Measurements from ENCODE around the gene MDM2. TPM values are rescaled to one million over a fixed set of nuclear protein-coding genes. Genes with fewer than 3 reads are reported as not detected.
"Not testable (repeated sequence)": the region's sequence is repeated elsewhere in the genome, so short reads cannot be mapped to it uniquely, and the experiment has no call there.

MDM2 gene
- total and polyA plus RNA-seq, 10 of the 15 experiments (the other 5 are each of a cell fraction or from before 2014, with no cell fraction given) = 48.2 to 174 (median 85.0) TPM

DNA sequence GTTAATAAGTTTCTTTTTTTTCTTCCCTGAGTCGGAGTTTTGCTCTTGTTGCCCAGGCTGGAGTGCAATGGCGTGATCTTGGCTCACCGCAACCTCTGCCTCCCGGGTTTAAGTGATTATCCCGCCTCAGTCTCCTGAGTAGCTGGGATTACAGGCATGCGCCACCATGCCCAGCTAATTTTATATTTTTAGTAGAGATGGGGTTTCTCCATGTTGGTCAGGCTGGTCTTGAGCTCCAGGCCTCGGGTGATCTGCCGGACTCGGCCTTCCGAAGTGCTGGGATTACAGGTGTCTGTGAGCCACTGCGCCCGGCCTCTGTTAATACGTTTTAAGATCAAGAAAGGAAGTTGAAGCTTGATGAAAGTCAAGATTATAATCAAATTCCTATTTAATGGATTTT, 11.5 kb downstream of the MDM2 start:
- H3K27ac ChIP-seq (ENCODE audit: control insufficient read depth, insufficient read depth); H3K4me2 ChIP-seq (ENCODE audit: control insufficient read depth, insufficient read depth); H3K9ac ChIP-seq (ENCODE audit: control insufficient read depth, insufficient read depth, low read length); H3K4me1 ChIP-seq (ENCODE audit: control insufficient read depth, insufficient read depth, low read length); H4K20me1 ChIP-seq (ENCODE audit: control insufficient read depth, insufficient read depth); H3K4me3 ChIP-seq; ATAC-seq; intact Hi-C loops (cut with micrococcal nuclease; ENCODE audit: unreplicated experiment); H3K27me3 ChIP-seq (replicated peaks in 1 of 2; ENCODE audit: control insufficient read depth in 2 of 2, insufficient read depth in 2 of 2, low read length in 1 of 2); in situ Hi-C loops (cut with MboI); DNase-seq (ENCODE audit: low read depth, low spot score); BruUV-seq (replicated peaks); H2AFZ ChIP-seq (ENCODE audit: control insufficient read depth, low read depth, low read length); FAIRE-seq; H3K9me3 ChIP-seq (replicated peaks; ENCODE audit: control insufficient read depth, insufficient read depth, low read length): not testable (repeated sequence)
- H3K79me2 ChIP-seq (ENCODE audit: control insufficient read depth, insufficient read depth, low read length) = peaks cover 49% of the 10 kb centered on the region
- 98% methylated on average over 13 of the region's 13 CpGs for WGBS (ENCODE audit: insufficient coverage, insufficient replicate concordance, low lambda C conversion rate, missing lambda C conversion rate)
- TF ChIP-seq POLR2AphosphoS5 (IDR thresholded peaks at IDR 0.05; ENCODE audit: low read length) = peak; percentile 74
- ChIA-PET POLR2A (interaction anchor here (0.7 kb wide), 1 partner anchor 17 kb away, joined by 6 read pairs; no protein-coding TSS in a partner anchor), SMC1A (ENCODE audit: uncharacterized antibody, unreplicated experiment) (interaction anchor here (0.6 to 3.4 kb wide), 6 partner anchors 9 to 499 kb away, joined by 3 to 12 read pairs (median 4); partner anchors contain the start of gene MDM2), CTCF (interaction anchor here (1.2 to 12.4 kb wide), 2 partner anchors 11 to 12 kb away, joined by 3 to 156 read pairs; no protein-coding TSS in a partner anchor), RAD21 (ENCODE audit: unreplicated experiment) (interaction anchor here (0.6 kb wide), 1 partner anchor 446 kb away, joined by 3 read pairs; no protein-coding TSS in a partner anchor)
- H3K36me3 ChIP-seq (ENCODE audit: control insufficient read depth in 2 of 2, insufficient read depth in 2 of 2, low read length in 1 of 2) = peaks cover 9 to 60% of the 10 kb centered on the region in 2 experiments

DNA sequence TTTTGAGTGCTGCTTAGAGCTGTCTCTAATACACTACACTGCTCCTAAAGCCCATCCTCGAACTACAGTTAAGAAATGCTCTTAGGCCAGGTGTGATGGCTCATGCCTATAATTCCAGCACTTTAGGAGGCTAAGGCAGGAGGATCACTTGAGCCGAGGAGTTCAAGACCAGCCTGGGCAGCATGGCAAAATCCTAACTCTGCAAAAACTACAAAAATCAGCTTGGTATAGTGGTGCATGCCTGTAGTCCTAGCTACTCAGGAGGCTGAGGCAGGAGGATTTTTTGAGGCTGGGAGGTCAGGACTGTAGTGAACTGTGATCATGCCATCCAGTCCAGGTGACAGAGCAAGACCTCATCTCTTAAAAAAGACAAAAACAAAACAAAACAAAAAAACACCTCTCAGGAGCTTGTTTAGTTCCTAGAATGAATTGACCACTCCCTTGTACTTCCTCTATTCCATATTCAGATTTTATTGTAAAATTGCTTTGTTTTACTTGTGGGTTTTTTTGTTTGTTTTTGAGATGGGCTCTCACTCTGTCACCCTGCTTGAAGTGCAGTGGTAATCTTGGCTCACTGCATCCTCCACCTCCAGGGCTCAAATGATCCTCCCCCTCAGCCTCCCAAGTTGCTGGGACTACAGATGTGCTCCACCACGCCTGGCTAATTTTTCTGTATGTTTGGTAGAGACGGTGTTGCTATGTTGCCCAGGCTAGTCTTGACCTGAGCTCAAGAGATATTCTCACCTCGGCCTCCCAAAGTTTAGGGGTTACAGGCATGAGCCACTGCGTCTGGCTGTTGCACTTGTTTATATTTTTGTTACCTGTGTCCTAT, 13.6 kb downstream of the MDM2 start:
- H3K27ac ChIP-seq (ENCODE audit: control insufficient read depth, insufficient read depth) = no peak overlapping the region
- H4K20me1 ChIP-seq (ENCODE audit: control insufficient read depth, insufficient read depth) = no peaks in the 10 kb centered on the region
- H3K4me2 ChIP-seq (ENCODE audit: control insufficient read depth, insufficient read depth) = no peak overlapping the region
- in situ Hi-C loops (cut with MboI) = no loop called here
- H3K4me1 ChIP-seq (ENCODE audit: control insufficient read depth, insufficient read depth, low read length) = no peaks in the 10 kb centered on the region
- no peak overlapping the region for H2AFZ ChIP-seq (ENCODE audit: control insufficient read depth, low read depth, low read length)
- ChIA-PET SMC1A (ENCODE audit: uncharacterized antibody, unreplicated experiment) (interaction anchor here (0.6 to 3.4 kb wide), 3 partner anchors 8 to 13 kb away, joined by 3 to 12 read pairs (median 10); no protein-coding TSS in a partner anchor), CTCF (interaction anchor here (0.6 to 12.4 kb wide), 3 partner anchors 9 to 157 kb away, joined by 5 to 156 read pairs (median 5); no protein-coding TSS in a partner anchor), POLR2A (interaction anchor here (1.5 to 2.3 kb wide), 3 partner anchors 8 to 14 kb away, joined by 4 to 8 read pairs (median 5); partner anchors contain the start of gene MDM2), RAD21 (ENCODE audit: unreplicated experiment) (interaction anchor here (1.3 kb wide), 2 partner anchors 9 to 13 kb away, joined by 3 to 5 read pairs; partner anchors contain the start of gene MDM2)
- DNase-seq (ENCODE audit: low read depth, low spot score) (no peak), FAIRE-seq (no peak), ATAC-seq (peak; percentile 58)
- H3K27me3 ChIP-seq (replicated peaks in 1 of 2; ENCODE audit: control insufficient read depth in 2 of 2, insufficient read depth in 2 of 2, low read length in 1 of 2) = no peaks in the 10 kb centered on the region
- H3K79me2 ChIP-seq (ENCODE audit: control insufficient read depth, insufficient read depth, low read length) = peaks cover 29% of the 10 kb centered on the region
- BruUV-seq (replicated peaks) = no TSS peak
- no peak for TF ChIP-seq IRF4 (IDR thresholded peaks at IDR 0.05; ENCODE audit: low read depth, low read length)
- peak; percentile 27; the same call in 1 of the 3 replicates for TF ChIP-seq POU2F2 (IDR thresholded peaks at IDR 0.05; ENCODE audit: borderline replicate concordance, low read depth, low read length)
- peak; percentile 71 for TF ChIP-seq POLR2AphosphoS5 (IDR thresholded peaks at IDR 0.05; ENCODE audit: low read length)
- TF ChIP-seq STAT3 (IDR thresholded peaks at IDR 0.05; ENCODE audit: low read depth, low read length) = no peak
- TF ChIP-seq POLR2AphosphoS2 (IDR thresholded peaks at IDR 0.05; ENCODE audit: low read depth, low read length) = no peak
- TF ChIP-seq NRF1 (conservative IDR thresholded peaks at IDR 0.05; ENCODE audit: low read depth, low read length) = no peak
- TF ChIP-seq POLR2A (IDR thresholded peaks at IDR 0.05; ENCODE audit: low read depth, low read length) = 0 out of 2 replicates have a peak, but pooled peaks have one; percentile 33
- no peak for TF ChIP-seq GABPA (IDR thresholded peaks at IDR 0.05; ENCODE audit: low read depth)
- no peaks in the 10 kb centered on the region for H3K9me3 ChIP-seq (replicated peaks; ENCODE audit: control insufficient read depth, insufficient read depth, low read length)
- intact Hi-C loops (cut with micrococcal nuclease; ENCODE audit: unreplicated experiment) = no loop called here
- WGBS (ENCODE audit: insufficient coverage, insufficient replicate concordance, low lambda C conversion rate, missing lambda C conversion rate) = 45% methylated on average over 6 of the region's 6 CpGs
- H3K4me3 ChIP-seq = no peak overlapping the region
- H3K36me3 ChIP-seq (ENCODE audit: control insufficient read depth in 2 of 2, insufficient read depth in 2 of 2, low read length in 1 of 2) = peaks cover 9 to 56% of the 10 kb centered on the region in 2 experiments
- no peak overlapping the region for H3K9ac ChIP-seq (ENCODE audit: control insufficient read depth, insufficient read depth, low read length)

Data from GM12878 (cell line).